HG03025 (cell line): Measurements from ENCODE around the gene FYN.
"Not testable (repeated sequence)": the region's sequence is repeated elsewhere in the genome, so short reads cannot be mapped to it uniquely, and the experiment has no call there.

Experiments used
- ATAC-seq: cut with Tn5 transposase; IDR thresholded peaks from one replicate; pipeline ENCODE4 v1.9.1; 2021; ENCODE audit warnings: mild to moderate bottlenecking, moderate library complexity; ENCODE audit not compliant: unreplicated experiment, low FRiP score

The FYN gene

DNA sequence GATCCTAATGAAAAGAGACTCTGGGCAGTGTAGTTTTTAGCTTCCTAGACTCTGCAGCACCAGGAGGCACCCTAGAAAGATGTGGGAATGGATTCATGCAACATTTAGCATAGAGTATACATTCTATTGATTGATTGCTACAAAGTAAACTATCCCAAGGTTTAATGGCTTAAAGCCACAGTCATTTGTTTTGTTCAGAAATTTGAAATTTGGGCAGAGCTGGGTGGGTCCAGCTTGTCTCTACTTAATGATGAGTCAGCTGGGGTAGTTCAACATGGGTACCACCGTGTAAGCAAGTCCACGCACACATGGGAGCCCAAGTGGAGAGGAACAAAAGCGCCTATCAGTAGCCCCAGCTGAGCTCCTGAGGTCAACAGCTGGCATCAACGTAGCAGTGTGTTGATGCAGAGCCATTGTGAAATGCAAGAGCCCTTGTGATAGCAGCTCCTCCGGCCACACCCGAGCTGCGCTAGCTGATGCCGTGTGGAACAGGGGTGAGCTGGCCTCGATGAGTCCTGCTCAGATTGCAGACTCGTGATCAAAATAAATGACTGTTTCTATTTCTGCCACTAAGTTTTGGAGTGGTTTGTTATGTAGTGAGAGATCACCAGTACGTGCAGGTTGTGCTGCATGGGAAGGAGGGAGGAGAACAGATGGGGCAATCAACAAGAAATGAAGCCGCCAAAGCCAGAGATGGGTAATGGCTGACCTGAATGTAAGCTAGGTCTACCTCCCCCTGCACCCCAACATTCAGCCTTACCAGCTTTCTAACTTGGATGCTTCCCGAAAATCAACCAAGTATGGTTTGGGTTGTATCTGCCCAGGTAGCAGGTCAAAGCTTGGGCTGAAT is 221.8 kb downstream of the FYN start:
- no peak for ATAC-seq

- no peak for ATAC-seq
Measured at GRCh38 chr6:111650049-111650448, 223.2 kb downstream of the FYN start.

- ATAC-seq = no peak
Measured at GRCh38 chr6:111648100-111648499, 225.2 kb downstream of the FYN start.

DNA sequence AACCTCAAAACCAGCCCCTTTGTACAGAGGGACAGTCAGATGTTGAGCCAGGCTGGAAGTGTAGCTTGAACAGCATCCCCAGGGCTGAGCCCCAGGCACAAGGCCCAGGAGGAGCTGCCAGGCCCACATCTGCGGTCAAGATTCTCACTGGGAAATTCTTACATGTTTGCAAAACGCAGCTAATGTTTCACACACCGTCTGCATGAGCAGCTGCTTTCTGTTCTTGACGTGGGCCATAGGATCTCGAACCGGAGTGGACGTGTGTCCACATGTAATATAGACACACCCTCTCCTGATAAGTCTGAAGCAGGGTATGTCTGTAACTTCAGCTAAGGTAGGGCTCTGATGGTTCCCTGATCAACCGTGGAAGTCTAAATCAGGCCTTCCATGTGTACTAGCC is 226.3 kb downstream of the FYN start:
- ATAC-seq = no peak

GRCh38 chr6:111646034-111646433 is 227.2 kb downstream of the FYN start:
- ATAC-seq = no peak

GRCh38 chr6:111644893-111645430 is 228.3 kb downstream of the FYN start:
- no peak for ATAC-seq

DNA sequence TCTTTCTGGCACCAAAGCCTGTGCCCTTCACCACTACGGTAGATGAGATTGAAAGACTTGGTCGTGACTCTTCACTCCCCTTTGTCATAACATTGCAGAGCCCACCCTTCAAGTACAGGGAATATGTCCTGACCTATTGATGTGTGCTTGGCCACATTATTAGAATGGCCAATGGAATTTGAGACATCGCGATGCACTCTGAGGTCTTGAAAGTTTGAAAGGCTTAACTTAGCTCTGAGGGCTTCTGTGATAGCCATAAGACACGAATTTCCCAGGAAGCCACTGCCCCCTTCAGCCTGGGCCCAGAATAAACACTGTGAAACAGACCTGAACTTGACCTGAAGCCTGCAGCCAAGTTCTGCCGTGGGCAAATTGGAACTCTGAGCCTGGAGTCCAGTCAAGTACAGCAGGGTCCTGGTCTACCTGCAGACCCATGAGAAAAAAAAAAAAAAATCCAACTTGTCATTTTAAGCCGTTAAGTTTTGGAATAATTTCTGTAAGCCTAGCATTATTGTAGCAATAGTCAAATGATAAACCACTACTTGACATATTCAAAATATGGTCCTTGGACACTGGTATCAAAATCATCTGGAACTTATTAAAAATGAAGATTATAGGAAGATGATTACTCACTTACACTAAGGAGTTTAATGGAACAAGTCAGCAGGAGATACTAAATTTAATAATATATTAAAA is 230.6 kb downstream of the FYN start:
- no peak for ATAC-seq

DNA sequence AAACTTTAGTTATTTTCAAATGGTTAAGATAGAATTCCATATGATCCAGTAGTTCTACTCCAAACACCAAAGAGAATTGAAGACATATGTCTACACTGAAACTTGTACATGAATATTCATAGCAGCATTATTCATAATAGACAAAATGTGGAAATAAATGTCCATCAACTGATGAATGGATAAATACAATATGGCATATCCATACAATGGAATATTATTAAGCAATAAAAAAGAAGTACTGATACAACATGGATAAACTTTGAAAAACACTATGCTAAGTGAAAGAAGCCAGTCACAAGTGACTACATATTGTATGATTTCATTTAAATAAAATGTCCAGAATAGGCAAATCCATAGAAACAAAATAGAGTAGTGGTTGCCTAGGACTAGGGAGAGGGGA is 234.0 kb downstream of the FYN start:
- no peak for ATAC-seq

DNA sequence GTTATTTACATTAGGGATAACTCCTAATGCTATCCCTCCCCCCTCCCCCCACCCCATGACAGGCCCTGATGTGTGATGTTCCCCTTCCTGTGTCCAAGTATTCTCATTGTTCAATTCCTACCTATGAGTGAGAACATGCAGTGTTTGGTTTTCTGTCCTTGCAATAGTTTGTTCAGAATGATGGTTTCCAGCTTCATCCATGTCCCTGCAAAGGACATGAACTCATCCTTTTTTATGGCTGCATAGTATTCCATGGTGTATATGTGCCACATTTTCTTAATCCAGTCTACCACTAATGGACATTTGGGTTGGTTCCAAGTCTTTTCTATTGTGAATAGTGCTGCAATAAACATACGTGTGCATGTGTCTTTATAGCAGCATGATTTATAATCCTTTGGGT is 238.3 kb downstream of the FYN start:
- ATAC-seq = not testable (repeated sequence)

- no peak for ATAC-seq
Measured at GRCh38 chr6:111633822-111634221, 239.4 kb downstream of the FYN start.

- ATAC-seq = no peak
Measured at GRCh38 chr6:111632468-111633247, 240.6 kb downstream of the FYN start.

DNA sequence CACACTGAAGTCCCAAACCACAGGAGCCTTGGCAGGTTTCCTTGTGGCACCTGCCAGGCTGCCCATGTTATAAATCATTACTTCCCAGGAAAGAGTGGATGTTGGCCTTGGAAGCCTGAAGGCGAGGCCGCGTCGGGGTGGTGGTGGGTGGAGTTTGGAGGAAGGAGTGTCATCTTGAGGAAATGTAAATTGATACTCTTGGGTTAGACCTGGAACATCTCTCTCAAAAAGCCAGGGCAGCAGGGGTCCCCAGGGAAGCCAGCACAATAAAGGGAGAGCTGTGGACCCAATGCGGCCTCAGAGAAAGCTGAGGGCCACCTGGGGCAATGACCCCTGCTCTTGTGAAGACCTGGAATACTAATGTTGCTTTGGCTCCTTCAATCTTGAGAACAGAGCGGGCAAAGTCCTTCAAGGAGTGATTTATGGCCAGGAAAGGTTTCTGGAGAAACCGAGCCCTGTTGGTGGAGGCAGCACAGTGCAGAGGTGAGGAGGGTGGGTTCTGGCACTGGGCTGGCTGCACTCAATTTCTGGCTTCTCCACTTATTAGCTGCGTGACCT is 241.3 kb downstream of the FYN start:
- no peak for ATAC-seq

DNA sequence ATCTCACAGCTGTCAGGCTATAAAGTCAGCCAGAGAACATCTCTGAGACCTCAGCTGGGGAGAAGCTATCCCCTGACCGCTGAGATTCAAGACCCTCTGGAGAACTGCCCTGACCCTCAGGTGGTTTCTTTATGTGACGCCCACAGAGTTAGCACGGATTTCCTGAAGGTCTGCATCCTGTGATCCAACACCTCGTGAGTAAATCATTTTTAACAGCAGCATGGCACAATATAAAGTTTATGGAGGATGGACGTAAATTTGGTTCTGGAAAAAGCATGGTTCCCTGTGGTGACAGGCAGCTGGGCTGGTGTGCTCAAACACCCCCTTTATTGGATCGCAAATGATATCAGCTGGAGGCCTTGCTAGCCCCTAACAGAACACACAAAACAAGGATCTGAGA is 242.2 kb downstream of the FYN start:
- no peak for ATAC-seq

GRCh38 chr6:111628142-111628850 is 245.0 kb downstream of the FYN start:
- ATAC-seq = no peak

- no peak for ATAC-seq
Measured at GRCh38 chr6:111626441-111626840, 246.8 kb downstream of the FYN start.

- no peak for ATAC-seq
Measured at GRCh38 chr6:111625461-111626391, 247.5 kb downstream of the FYN start.

- ATAC-seq = no peak
Measured at GRCh38 chr6:111625099-111625416, 248.2 kb downstream of the FYN start.

GRCh38 chr6:111624401-111625098 is 248.7 kb downstream of the FYN start:
- no peak for ATAC-seq
